Fibroblast of villous mesenchyme (primary cell): ENCODE data around the gene DNAJB13. TPM values are rescaled to one million over a fixed set of nuclear protein-coding genes. Genes with fewer than 3 reads are reported as not detected.

Source experiments
- DNase-seq: peaks from one replicate; pipeline ENCODE4 v3.0.0-alpha.2; 2010; ENCODE audit warnings: low read depth
- H3K4me3 ChIP-seq: 2 replicates; pipeline ENCODE4 v1.5.1; 2011; ENCODE audit warnings: low read depth, mild to moderate bottlenecking, low read length
- CTCF ChIP-seq: IDR thresholded peaks from 2 replicates; pipeline ENCODE4 v1.5.1; 2012; ENCODE audit warnings: low read depth, mild to moderate bottlenecking, low read length; ENCODE audit not compliant: insufficient read depth
- total RNA-seq: library from RNA; depleted of rRNA; stranded (reverse); fragments of >200 nt; gene quantifications from 2 replicates; pipeline ENCODE4 v1.2.3, GENCODE V29; 2012

DNAJB13 gene
- total RNA-seq, 1 donor, result 0.86 TPM

GRCh38 chr11:74010306-74011300 lies 59.8 kb downstream of the DNAJB13 start:
- no peak for DNase-seq
- no peak overlapping the region for H3K4me3 ChIP-seq
- no peak for TF ChIP-seq CTCF

- no peak for TF ChIP-seq CTCF
- no peak for DNase-seq
These were observed 60.7 kb downstream of the DNAJB13 start for GRCh38 chr11:74011360-74012073.

GRCh38 chr11:74012074-74012809 lies 61.4 kb downstream of the DNAJB13 start:
- no peak for DNase-seq
- no peak for TF ChIP-seq CTCF
- H3K4me3 ChIP-seq, result no peak overlapping the region

More at GRCh38 chr11:74011360-74012073, 60.7 kb downstream of the DNAJB13 start:
- H3K4me3 ChIP-seq, result no peak overlapping the region

- TF ChIP-seq CTCF, result no peak
- H3K4me3 ChIP-seq, result no peak overlapping the region
- DNase-seq, result no peak
These were observed 62.3 kb downstream of the DNAJB13 start for GRCh38 chr11:74013141-74013540.

- no peak overlapping the region for H3K4me3 ChIP-seq
- DNase-seq, result no peak
- no peak for TF ChIP-seq CTCF
These were observed 64.1 kb downstream of the DNAJB13 start for GRCh38 chr11:74014880-74015279.

GRCh38 chr11:74015919-74016684 lies 65.3 kb downstream of the DNAJB13 start:
- no peak overlapping the region for H3K4me3 ChIP-seq
- TF ChIP-seq CTCF, result no peak
- no peak for DNase-seq
